Hepatocyte (in vitro differentiated cells): ENCODE measurements around the gene ZNRF3.

Experiments
- EZH2 ChIP-seq: fragments of 200-600 bp; sonication (generic); IDR thresholded peaks from 2 replicates; pipeline ENCODE4 v1.6.1; 2016; ENCODE audit warnings: antibody characterized with exemption, mild to moderate bottlenecking, borderline replicate concordance
- TF ChIP-seq, protein P1 (sequence below): fragments of 200-600 bp; sonication (generic); IDR thresholded peaks from 2 replicates; pipeline ENCODE4 v1.5.1; 2016; ENCODE audit warnings: antibody characterized with exemption, mild to moderate bottlenecking; ENCODE audit not compliant: poor library complexity

DNA sequence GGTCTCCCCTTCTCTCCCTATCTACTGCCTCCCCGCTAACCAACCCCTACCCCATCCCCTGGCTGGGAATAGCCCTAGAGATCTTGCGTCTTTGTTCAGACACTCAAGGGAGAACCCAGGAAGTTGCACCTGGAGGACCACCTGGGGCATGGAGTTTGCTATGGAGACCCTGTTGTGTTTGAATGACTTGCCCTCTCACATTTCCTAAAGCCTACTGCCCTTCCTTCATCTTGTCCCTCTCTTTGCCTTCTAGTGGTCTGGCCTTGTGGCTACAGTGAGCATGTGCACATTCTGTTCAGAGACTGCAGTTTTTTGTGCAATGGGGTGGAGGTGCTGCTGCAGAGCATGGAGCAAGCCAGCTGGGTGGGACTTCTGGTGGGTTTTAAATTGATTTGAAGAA, 42.5 kb downstream of the ZNRF3 start:
- TF ChIP-seq, protein P1, sequence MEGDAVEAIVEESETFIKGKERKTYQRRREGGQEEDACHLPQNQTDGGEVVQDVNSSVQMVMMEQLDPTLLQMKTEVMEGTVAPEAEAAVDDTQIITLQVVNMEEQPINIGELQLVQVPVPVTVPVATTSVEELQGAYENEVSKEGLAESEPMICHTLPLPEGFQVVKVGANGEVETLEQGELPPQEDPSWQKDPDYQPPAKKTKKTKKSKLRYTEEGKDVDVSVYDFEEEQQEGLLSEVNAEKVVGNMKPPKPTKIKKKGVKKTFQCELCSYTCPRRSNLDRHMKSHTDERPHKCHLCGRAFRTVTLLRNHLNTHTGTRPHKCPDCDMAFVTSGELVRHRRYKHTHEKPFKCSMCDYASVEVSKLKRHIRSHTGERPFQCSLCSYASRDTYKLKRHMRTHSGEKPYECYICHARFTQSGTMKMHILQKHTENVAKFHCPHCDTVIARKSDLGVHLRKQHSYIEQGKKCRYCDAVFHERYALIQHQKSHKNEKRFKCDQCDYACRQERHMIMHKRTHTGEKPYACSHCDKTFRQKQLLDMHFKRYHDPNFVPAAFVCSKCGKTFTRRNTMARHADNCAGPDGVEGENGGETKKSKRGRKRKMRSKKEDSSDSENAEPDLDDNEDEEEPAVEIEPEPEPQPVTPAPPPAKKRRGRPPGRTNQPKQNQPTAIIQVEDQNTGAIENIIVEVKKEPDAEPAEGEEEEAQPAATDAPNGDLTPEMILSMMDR = no peak
- no peak for TF ChIP-seq EZH2
